ENCODE results near the gene ZBTB14. TPM values are rescaled to one million over a fixed set of nuclear protein-coding genes. Genes with fewer than 3 reads are reported as not detected.
A peak's percentile ranks its signal among the peaks of the same experiment; 100 is the strongest.

Gene ZBTB14
- total RNA-seq = 12.5 TPM

- peak; percentile 87 for DNase-seq
Measured at GRCh38 chr18:5295231-5295920, at the start of gene ZBTB14. Gene ZBTB14, minus strand, starts transcription at chr18:5295726. Its CDS starts 2,480 bp downstream, at chr18:5293246.

- DNase-seq = no peak
Measured at GRCh38 chr18:5339202-5339834, 43.8 kb upstream of the ZBTB14 start.

- no peak for DNase-seq
Measured at GRCh38 chr18:5334456-5335075, 39.0 kb upstream of the ZBTB14 start.

GRCh38 chr18:5318061-5318700 lies 22.7 kb upstream of the ZBTB14 start:
- no peak for DNase-seq

GRCh38 chr18:5317186-5317585 lies 21.7 kb upstream of the ZBTB14 start:
- no peak for DNase-seq

- DNase-seq = no peak
Measured at GRCh38 chr18:5315838-5316237, 20.3 kb upstream of the ZBTB14 start.

- DNase-seq = no peak
Measured at GRCh38 chr18:5311301-5311989, 15.9 kb upstream of the ZBTB14 start.

GRCh38 chr18:5309888-5310470 lies 14.5 kb upstream of the ZBTB14 start:
- no peak for DNase-seq

GRCh38 chr18:5305835-5306234 lies 10.3 kb upstream of the ZBTB14 start:
- no peak for DNase-seq

GRCh38 chr18:5304232-5304631 lies 8.7 kb upstream of the ZBTB14 start:
- DNase-seq = no peak

GRCh38 chr18:5303636-5304035 lies 8.1 kb upstream of the ZBTB14 start:
- no peak for DNase-seq

- no peak for DNase-seq
Measured at GRCh38 chr18:5302606-5303005, 7.1 kb upstream of the ZBTB14 start.

GRCh38 chr18:5300476-5301010 lies 5.0 kb upstream of the ZBTB14 start:
- no peak for DNase-seq

GRCh38 chr18:5298156-5298852 lies 2.8 kb upstream of the ZBTB14 start:
- no peak for DNase-seq

- DNase-seq = no peak
Measured at GRCh38 chr18:5297597-5297996, 2.1 kb upstream of the ZBTB14 start.

- peak; percentile 93 for DNase-seq
Measured at GRCh38 chr18:5296706-5297320, 1.3 kb upstream of the ZBTB14 start.

- peak; percentile 98 for DNase-seq
Measured at GRCh38 chr18:5295981-5296705, 617 bp upstream of the ZBTB14 start.

GRCh38 chr18:5294457-5295230 lies 882 bp downstream of the ZBTB14 start:
- DNase-seq = no peak

- no peak for DNase-seq
Measured at GRCh38 chr18:5294113-5294456, 1.4 kb downstream of the ZBTB14 start.
